Right hindlimb (tissue), 1 donor: ENCODE measurements around the gene TK1.

Experiments
- DNase-seq: peaks from one replicate; pipeline ENCODE4 v3.0.0-alpha.2; 2018

TK1 gene

GRCh38 chr17:78132767-78133178 lies 54.1 kb downstream of the TK1 start:
- DNase-seq: no peak

GRCh38 chr17:78132084-78132676 lies 54.7 kb downstream of the TK1 start:
- no peak for DNase-seq

GRCh38 chr17:78131172-78132083 lies 55.4 kb downstream of the TK1 start:
- no peak for DNase-seq

- no peak for DNase-seq
Measured at GRCh38 chr17:78130437-78131101, 56.3 kb downstream of the TK1 start, which contains the start of gene TMC8. Gene TMC8 (plus strand): TSS chr17:78130771. CDS start chr17:78131589, 818 bp downstream.

GRCh38 chr17:78130090-78130436 lies 56.8 kb downstream of the TK1 start:
- DNase-seq: no peak

GRCh38 chr17:78129351-78130089 lies 57.3 kb downstream of the TK1 start:
- DNase-seq: no peak

GRCh38 chr17:78128551-78129350 lies 58.1 kb downstream of the TK1 start, which contains the start of gene TMC6:
Gene TMC6 (minus strand): TSS chr17:78128755. CDS start chr17:78126832, 1,923 bp downstream.
- DNase-seq: no peak

GRCh38 chr17:78127888-78128550 lies 58.8 kb downstream of the TK1 start:
- DNase-seq: no peak

- DNase-seq: no peak
Measured at GRCh38 chr17:78127239-78127887, 59.5 kb downstream of the TK1 start.

GRCh38 chr17:78126895-78127238 lies 60.0 kb downstream of the TK1 start:
- DNase-seq: no peak

GRCh38 chr17:78125976-78126894 lies 60.6 kb downstream of the TK1 start:
- no peak for DNase-seq

GRCh38 chr17:78125138-78125913 lies 61.5 kb downstream of the TK1 start:
- DNase-seq: no peak

- no peak for DNase-seq
Measured at GRCh38 chr17:78124836-78125137, 62.1 kb downstream of the TK1 start.
